Astrocyte of the cerebellum (primary cell): ENCODE measurements around the gene MYL5.

Source experiments
- DNase-seq: peaks from one replicate; pipeline ENCODE4 v3.0.0-alpha.2; 2011; ENCODE audit warnings: low read depth
- H3K4me3 ChIP-seq: 2 replicates; pipeline ENCODE4 v1.5.1; 2011; ENCODE audit warnings: mild to moderate bottlenecking, low read depth, low read length, moderate library complexity
- in situ Hi-C: cut with HindIII; loops from 2 replicates; pipeline ENCODE4 v1.10.0; 2017; ENCODE audit warnings: low sequenced_read_pairs
- TF ChIP-seq, protein P1 (sequence below): IDR thresholded peaks from 2 replicates; pipeline ENCODE4 v1.5.1; 2012; ENCODE audit warnings: low read length, low read depth, moderate library complexity, mild to moderate bottlenecking; ENCODE audit errors: missing control alignments

MYL5 gene

DNA sequence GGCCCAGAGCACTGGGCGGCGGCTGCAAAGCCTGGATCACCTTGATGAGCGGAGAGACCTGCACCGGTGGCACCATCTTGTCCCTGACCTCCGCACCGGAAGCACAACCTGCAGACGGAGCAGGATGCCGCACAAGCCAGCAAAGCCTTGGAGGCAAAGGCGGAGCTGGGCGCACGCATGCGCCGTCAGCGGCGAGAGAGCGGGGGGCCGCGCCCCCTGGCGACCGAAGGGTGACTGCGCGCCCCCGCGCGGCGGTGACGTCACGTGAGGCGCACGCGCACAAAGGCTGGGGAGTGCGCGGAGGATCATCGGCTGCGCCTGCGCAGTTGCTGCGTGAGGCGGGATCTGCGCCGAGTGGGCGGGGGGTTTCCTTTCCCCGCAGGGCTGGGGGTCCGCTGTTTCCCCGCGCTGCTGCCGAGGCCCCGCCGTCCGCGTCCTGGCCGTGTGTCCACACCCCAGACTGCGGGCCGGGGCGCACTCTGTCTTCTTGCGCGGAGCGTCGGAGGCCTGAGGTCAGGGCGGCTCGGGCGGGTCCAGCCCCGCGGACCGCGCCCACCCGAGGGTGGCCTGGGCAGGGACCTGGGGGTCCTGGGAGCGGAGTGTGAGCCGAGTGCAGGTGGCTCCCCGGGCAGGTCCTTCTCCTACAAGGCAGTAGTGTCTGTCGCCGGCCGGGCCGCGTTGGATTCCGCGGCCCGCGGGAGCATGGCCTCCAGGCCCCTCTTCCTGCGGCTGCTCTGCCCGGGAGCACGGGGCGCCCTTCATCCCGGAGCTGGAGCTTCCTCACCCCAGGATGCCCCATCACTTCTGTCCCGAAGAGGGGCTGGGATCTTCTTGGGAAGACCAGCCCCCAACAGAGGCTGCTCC, at the start of gene MYL5, which contains the start of gene ATP5ME:
MYL5 (plus strand) TSS at position 371 of the 864 bp plus-strand sequence. CDS start 3,485 bp downstream, outside the sequence.
ATP5ME (minus strand) TSS at position 105 of the 864 bp plus-strand sequence; CDS start at position 76, 29 bp downstream.
- H3K4me3 ChIP-seq = peak within 1 kb of the TSS; percentile 95
- DNase-seq = peak; percentile 86
- TF ChIP-seq, protein P1, sequence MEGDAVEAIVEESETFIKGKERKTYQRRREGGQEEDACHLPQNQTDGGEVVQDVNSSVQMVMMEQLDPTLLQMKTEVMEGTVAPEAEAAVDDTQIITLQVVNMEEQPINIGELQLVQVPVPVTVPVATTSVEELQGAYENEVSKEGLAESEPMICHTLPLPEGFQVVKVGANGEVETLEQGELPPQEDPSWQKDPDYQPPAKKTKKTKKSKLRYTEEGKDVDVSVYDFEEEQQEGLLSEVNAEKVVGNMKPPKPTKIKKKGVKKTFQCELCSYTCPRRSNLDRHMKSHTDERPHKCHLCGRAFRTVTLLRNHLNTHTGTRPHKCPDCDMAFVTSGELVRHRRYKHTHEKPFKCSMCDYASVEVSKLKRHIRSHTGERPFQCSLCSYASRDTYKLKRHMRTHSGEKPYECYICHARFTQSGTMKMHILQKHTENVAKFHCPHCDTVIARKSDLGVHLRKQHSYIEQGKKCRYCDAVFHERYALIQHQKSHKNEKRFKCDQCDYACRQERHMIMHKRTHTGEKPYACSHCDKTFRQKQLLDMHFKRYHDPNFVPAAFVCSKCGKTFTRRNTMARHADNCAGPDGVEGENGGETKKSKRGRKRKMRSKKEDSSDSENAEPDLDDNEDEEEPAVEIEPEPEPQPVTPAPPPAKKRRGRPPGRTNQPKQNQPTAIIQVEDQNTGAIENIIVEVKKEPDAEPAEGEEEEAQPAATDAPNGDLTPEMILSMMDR = peak; percentile 97
- in situ Hi-C loops = no loop called here

DNA sequence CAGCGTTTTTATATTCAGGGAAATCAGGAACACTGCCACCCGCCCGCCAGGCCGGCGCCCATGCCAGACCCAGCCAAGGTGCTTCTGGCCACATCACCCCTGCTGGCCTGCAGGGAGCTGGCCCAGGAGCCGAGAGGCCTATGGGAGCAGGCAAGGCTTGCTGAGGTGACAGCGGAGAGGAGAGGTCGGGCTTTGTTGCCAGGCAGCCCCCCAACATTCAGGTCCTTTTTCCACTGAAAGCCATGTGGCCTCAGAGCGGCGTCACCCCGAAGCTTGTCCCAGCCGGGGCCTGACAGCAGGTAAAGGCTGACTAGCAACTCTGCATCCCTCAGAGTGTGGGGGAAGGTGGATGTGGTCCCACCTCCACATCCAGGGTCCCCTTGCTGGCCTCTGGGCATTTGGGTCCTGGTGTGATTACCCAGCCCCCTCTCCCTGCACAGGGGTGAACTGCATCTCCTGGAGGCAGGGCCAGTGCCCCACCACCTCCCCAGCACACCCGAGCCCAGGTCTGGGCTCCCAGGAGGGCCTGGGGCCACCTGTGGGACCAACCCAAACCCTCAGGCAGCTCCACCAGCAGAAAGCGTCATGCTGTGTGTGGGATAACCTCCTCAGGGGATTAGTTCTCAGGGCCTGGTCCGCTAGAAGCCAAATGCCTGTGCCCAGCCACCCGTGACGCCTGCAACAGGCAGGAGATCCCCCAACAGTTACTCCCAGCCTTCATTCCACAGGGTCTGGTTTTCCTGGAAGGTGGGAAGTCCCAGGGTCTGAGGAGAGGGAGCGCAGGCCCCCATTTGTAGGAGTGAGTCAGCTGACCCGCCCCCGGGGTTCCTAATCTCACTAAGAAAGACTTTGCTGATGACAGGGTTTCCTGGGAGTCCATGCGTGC, 49.4 kb upstream of the MYL5 start, which contains the start of gene PDE6B:
PDE6B (plus strand) TSS at position 869 of the 886 bp plus-strand sequence. CDS start 54 bp downstream, outside the sequence.
- DNase-seq = no peak
- H3K4me3 ChIP-seq = no peak within 1 kb of the TSS
- in situ Hi-C loops = no loop called here
- TF ChIP-seq, protein P1 = no peak

GRCh38 chr4:625631-626161, 48.6 kb upstream of the MYL5 start:
- no peak overlapping the region for H3K4me3 ChIP-seq
- TF ChIP-seq, protein P1 = no peak
- in situ Hi-C loops = no loop called here
- DNase-seq = no peak

- in situ Hi-C loops = no loop called here
- H3K4me3 ChIP-seq = no peak overlapping the region
- TF ChIP-seq, protein P1 = no peak
Measured at GRCh38 chr4:626201-627091, 47.9 kb upstream of the MYL5 start.

DNA sequence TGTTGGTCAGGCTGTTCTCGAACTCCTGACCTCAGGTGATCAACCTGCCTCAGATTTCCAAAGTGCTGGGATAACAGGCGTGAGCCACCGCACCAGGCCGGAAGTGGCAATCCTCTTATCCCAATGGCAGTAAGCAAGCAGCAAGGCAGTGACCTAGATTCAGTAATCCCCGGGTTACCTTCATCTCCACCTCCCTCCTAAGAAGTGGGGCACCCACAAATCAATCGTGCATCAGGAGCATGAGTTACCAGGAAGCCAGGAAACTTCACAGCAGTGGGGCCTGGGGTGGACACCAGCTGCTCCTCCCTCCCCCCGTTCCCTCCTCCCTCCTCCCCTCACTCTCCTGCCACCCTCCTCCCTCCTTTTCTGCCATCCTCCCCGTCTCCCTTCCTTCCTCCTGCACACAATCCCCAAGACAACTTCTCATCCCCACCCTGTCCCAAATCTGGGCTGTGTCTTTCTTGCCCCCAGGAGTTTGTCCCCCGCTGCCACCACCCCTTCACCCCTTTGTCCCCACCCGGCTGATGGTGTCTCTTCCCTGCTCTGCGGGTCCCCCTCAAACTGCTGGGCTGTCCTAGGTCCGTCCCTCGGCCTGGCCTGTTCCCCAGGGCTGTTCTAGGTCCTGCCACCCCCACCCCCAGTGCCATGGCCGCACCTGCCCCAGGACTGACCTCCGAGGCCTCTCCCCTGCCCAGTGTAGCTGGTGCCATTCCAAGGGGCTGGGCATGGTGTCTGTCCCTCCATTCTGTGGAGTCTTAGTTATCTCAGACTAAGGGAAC, 46.8 kb upstream of the MYL5 start:
- no peak for DNase-seq
- in situ Hi-C loops = no loop called here
- H3K4me3 ChIP-seq = no peak overlapping the region
- TF ChIP-seq, protein P1 = no peak

More at GRCh38 chr4:626201-627091, 47.9 kb upstream of the MYL5 start:
- DNase-seq = no peak
